ENCODE results near the gene AQP7. TPM values are rescaled to one million over a fixed set of nuclear protein-coding genes. Genes with fewer than 3 reads are reported as not detected.

AQP7 gene
- total RNA-seq, 2 experiments from 2014 or later: 2.2 TPM; not detected in 1

DNA sequence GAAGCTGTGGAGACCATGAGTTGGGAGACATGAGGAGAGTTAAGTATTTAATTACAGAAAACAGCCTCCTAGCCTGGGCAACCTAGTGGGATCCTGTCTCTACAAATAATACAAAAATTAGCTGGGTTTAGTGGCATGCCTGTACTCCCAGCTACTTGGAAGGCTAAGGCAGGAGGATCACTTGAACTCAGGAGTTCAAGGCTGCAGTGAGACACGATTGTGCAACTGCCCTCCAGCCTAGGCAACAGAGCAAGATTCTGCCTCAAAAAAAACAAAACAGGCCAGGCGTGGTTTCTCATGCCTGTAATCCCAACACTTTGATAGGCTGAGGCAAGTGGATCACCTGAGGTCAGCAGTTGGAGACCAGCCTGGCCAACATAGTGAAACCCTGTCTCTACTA lies 52.6 kb downstream of the AQP7 start:
- no TSS peak for BruUV-seq (replicated peaks)
- intact Hi-C loops (cut with micrococcal nuclease; ENCODE audit: unreplicated experiment): no loop called here
- no peak for DNase-seq (ENCODE audit: low spot score)
- Histone ChIP-seq H3K9me3 (ENCODE audit: low read length) (no peaks in the 10 kb centered on the region), H3K9me2 (ENCODE audit: insufficient read depth, low read length) (no peaks in the 10 kb centered on the region), H3K4me1 (ENCODE audit: insufficient read depth, low read length, poor library complexity, severe bottlenecking) (no peaks in the 10 kb centered on the region), H2AFZ (ENCODE audit: low read length) (no peak overlapping the region), H3K27ac (ENCODE audit: low read depth, low read length, poor library complexity, severe bottlenecking) (no peak overlapping the region), H4K20me1 (ENCODE audit: insufficient read depth, low read length) (no peaks in the 10 kb centered on the region), H3K79me2 (ENCODE audit: insufficient read depth, low read depth, low read length) (no peaks in the 10 kb centered on the region), H3K4me2 (ENCODE audit: low read length) (no peak overlapping the region), H3K36me3 (ENCODE audit: insufficient read depth, low read length) (peaks cover 73% of the 10 kb centered on the region), H3K4me3 (ENCODE audit: low read depth, low read length, poor library complexity, severe bottlenecking) (no peak overlapping the region)
- CTCF ChIA-PET (ENCODE audit: unreplicated experiment): no interaction called here
- POLR2A ChIA-PET: interaction anchor here (0.7 kb wide), 2 partner anchors 23 to 812 kb away, joined by 5 to 7 read pairs; no protein-coding TSS in a partner anchor
- TF ChIP-seq EZH2phosphoT487 (IDR thresholded peaks at IDR 0.05; ENCODE audit: borderline replicate concordance, low read depth, low read length): no peak
- TF ChIP-seq, protein P1, sequence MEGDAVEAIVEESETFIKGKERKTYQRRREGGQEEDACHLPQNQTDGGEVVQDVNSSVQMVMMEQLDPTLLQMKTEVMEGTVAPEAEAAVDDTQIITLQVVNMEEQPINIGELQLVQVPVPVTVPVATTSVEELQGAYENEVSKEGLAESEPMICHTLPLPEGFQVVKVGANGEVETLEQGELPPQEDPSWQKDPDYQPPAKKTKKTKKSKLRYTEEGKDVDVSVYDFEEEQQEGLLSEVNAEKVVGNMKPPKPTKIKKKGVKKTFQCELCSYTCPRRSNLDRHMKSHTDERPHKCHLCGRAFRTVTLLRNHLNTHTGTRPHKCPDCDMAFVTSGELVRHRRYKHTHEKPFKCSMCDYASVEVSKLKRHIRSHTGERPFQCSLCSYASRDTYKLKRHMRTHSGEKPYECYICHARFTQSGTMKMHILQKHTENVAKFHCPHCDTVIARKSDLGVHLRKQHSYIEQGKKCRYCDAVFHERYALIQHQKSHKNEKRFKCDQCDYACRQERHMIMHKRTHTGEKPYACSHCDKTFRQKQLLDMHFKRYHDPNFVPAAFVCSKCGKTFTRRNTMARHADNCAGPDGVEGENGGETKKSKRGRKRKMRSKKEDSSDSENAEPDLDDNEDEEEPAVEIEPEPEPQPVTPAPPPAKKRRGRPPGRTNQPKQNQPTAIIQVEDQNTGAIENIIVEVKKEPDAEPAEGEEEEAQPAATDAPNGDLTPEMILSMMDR (conservative IDR thresholded peaks at IDR 0.05; ENCODE audit: low read length): no peak

DNA sequence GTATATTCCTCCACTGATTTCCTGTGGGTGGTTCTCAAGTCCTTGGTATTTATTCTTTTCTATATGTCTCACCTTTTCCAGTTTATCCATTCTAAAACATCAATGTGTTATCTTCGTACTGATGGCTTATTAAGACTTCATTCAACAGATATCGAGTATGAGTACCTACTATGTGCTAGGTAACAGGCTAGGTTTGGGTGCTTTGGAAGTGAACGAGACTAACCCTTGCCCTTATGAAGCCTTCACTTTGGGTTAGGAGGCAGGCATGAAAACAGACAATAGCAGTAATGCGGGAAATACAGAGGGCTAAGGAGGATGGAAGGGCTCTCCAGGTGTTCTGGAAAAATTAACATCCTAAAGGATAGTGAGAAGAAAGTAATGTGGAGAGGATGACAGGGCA lies 53.4 kb downstream of the AQP7 start:
- ChIA-PET POLR2A (no interaction called here), CTCF (ENCODE audit: unreplicated experiment) (no interaction called here)
- TF ChIP-seq, protein P1 (conservative IDR thresholded peaks at IDR 0.05; ENCODE audit: low read length): no peak
- no peak for TF ChIP-seq EZH2phosphoT487 (IDR thresholded peaks at IDR 0.05; ENCODE audit: borderline replicate concordance, low read depth, low read length)
- Histone ChIP-seq H3K27ac (ENCODE audit: low read depth, low read length, poor library complexity, severe bottlenecking) (no peak overlapping the region), H2AFZ (ENCODE audit: low read length) (no peak overlapping the region), H3K4me2 (ENCODE audit: low read length) (no peak overlapping the region), H3K4me1 (ENCODE audit: insufficient read depth, low read length, poor library complexity, severe bottlenecking) (no peaks in the 10 kb centered on the region), H3K9me3 (ENCODE audit: low read length) (no peaks in the 10 kb centered on the region), H3K79me2 (ENCODE audit: insufficient read depth, low read depth, low read length) (no peaks in the 10 kb centered on the region), H3K4me3 (ENCODE audit: low read depth, low read length, poor library complexity, severe bottlenecking) (no peak overlapping the region), H3K36me3 (ENCODE audit: insufficient read depth, low read length) (peaks cover 73% of the 10 kb centered on the region), H3K9me2 (ENCODE audit: insufficient read depth, low read length) (no peaks in the 10 kb centered on the region), H4K20me1 (ENCODE audit: insufficient read depth, low read length) (no peaks in the 10 kb centered on the region)
- intact Hi-C loops (cut with micrococcal nuclease; ENCODE audit: unreplicated experiment): no loop called here
- BruUV-seq (replicated peaks): no TSS peak
- no peak for DNase-seq (ENCODE audit: low spot score)

DNA sequence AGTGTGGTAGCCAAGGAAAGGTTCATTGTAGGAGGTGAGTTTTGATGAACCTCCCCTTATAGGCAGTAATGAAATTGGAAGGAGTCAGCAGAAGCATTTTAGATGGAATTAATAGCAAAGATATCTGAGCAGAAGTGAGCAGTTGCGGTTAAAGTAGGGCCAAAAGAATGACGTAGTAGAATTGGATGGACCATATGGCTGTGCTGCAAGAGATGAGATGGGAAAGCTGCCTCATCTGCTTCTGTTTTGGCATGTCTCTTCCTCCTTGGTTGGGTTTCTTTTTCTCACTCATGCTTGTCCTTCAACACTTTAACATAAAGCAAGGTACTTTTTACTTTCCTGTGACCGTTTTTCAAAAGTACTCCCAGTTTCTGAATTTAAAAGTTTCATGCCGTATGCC lies 55.8 kb downstream of the AQP7 start:
- no TSS peak for BruUV-seq (replicated peaks)
- Histone ChIP-seq H4K20me1 (ENCODE audit: insufficient read depth, low read length) (no peaks in the 10 kb centered on the region), H3K36me3 (ENCODE audit: insufficient read depth, low read length) (peaks cover 81% of the 10 kb centered on the region), H3K9me3 (ENCODE audit: low read length) (no peaks in the 10 kb centered on the region), H3K4me3 (ENCODE audit: low read depth, low read length, poor library complexity, severe bottlenecking) (no peak overlapping the region), H3K4me1 (ENCODE audit: insufficient read depth, low read length, poor library complexity, severe bottlenecking) (no peaks in the 10 kb centered on the region), H3K4me2 (ENCODE audit: low read length) (no peak overlapping the region), H3K9me2 (ENCODE audit: insufficient read depth, low read length) (no peaks in the 10 kb centered on the region), H2AFZ (ENCODE audit: low read length) (no peak overlapping the region), H3K79me2 (ENCODE audit: insufficient read depth, low read depth, low read length) (no peaks in the 10 kb centered on the region), H3K27ac (ENCODE audit: low read depth, low read length, poor library complexity, severe bottlenecking) (no peak overlapping the region)
- TF ChIP-seq EZH2phosphoT487 (IDR thresholded peaks at IDR 0.05; ENCODE audit: borderline replicate concordance, low read depth, low read length): no peak
- TF ChIP-seq, protein P1 (conservative IDR thresholded peaks at IDR 0.05; ENCODE audit: low read length): no peak
- intact Hi-C loops (cut with micrococcal nuclease; ENCODE audit: unreplicated experiment): no loop called here
- POLR2A ChIA-PET: no interaction called here
- CTCF ChIA-PET (ENCODE audit: unreplicated experiment): no interaction called here
- DNase-seq (ENCODE audit: low spot score): no peak
